Activated T-cell treated with anti-CD3 and anti-CD28 coated beads for 4 hours (primary cell): Measurements from ENCODE around the gene SLC30A9.

Experiments used
- DNase-seq: peaks from one replicate; pipeline ENCODE4 v3.0.0-alpha.2; 2020

The SLC30A9 gene

GRCh38 chr4:41990365-41991111, at the start of gene SLC30A9:
TSS of gene SLC30A9 (plus strand) at chr4:41990530. CDS start at chr4:41990652, 122 bp downstream.
- DNase-seq = peak; percentile 87

GRCh38 chr4:41940834-41941233, 49.5 kb upstream of the SLC30A9 start:
- DNase-seq = no peak

- DNase-seq = no peak
Measured at GRCh38 chr4:41943506-41943905, 46.8 kb upstream of the SLC30A9 start.

- no peak for DNase-seq
Measured at GRCh38 chr4:41944089-41944488, 46.2 kb upstream of the SLC30A9 start.

- no peak for DNase-seq
Measured at GRCh38 chr4:41949531-41949930, 40.8 kb upstream of the SLC30A9 start.

GRCh38 chr4:41957634-41958033, 32.7 kb upstream of the SLC30A9 start:
- no peak for DNase-seq

- DNase-seq = no peak
Measured at GRCh38 chr4:41963105-41963504, 27.2 kb upstream of the SLC30A9 start.

- DNase-seq = no peak
Measured at GRCh38 chr4:41964401-41964800, 25.9 kb upstream of the SLC30A9 start.

GRCh38 chr4:41967392-41967791, 22.9 kb upstream of the SLC30A9 start:
- no peak for DNase-seq

GRCh38 chr4:41969671-41970070, 20.7 kb upstream of the SLC30A9 start:
- no peak for DNase-seq

- no peak for DNase-seq
Measured at GRCh38 chr4:41975341-41975740, 15.0 kb upstream of the SLC30A9 start.

GRCh38 chr4:41976775-41977516, 13.4 kb upstream of the SLC30A9 start:
- no peak for DNase-seq

GRCh38 chr4:41977709-41978108, 12.6 kb upstream of the SLC30A9 start:
- no peak for DNase-seq

GRCh38 chr4:41981456-41981855, 8.9 kb upstream of the SLC30A9 start, which contains the start of gene DCAF4L1:
TSS of gene DCAF4L1 (plus strand) at chr4:41981756. CDS start at chr4:41981793, 37 bp downstream.
- DNase-seq = no peak

- DNase-seq = no peak
Measured at GRCh38 chr4:41982716-41983115, 7.6 kb upstream of the SLC30A9 start.

- DNase-seq = no peak
Measured at GRCh38 chr4:41985151-41985550, 5.2 kb upstream of the SLC30A9 start.

- no peak for DNase-seq
Measured at GRCh38 chr4:41989994-41990364, 351 bp upstream of the SLC30A9 start.

GRCh38 chr4:41991916-41992767, 1.8 kb downstream of the SLC30A9 start:
- no peak for DNase-seq

- no peak for DNase-seq
Measured at GRCh38 chr4:41992967-41993857, 2.9 kb downstream of the SLC30A9 start.

- no peak for DNase-seq
Measured at GRCh38 chr4:41994461-41994985, 4.2 kb downstream of the SLC30A9 start.

GRCh38 chr4:41998019-41998418, 7.7 kb downstream of the SLC30A9 start:
- DNase-seq = no peak

GRCh38 chr4:41999321-41999720, 9.0 kb downstream of the SLC30A9 start:
- DNase-seq = no peak
